GM12801 (cell line): ENCODE results near the gene ARHGDIB.

Experiments used
- CTCF ChIP-seq: IDR thresholded peaks from one replicate; pipeline ENCODE4 v1.5.1; 2011; ENCODE audit warnings: control low read depth; ENCODE audit not compliant: insufficient read length; ENCODE audit errors: extremely low read depth

The ARHGDIB gene

GRCh38 chr12:14948672-14949071 lies 12.7 kb downstream of the ARHGDIB start:
- no peak for TF ChIP-seq CTCF

DNA sequence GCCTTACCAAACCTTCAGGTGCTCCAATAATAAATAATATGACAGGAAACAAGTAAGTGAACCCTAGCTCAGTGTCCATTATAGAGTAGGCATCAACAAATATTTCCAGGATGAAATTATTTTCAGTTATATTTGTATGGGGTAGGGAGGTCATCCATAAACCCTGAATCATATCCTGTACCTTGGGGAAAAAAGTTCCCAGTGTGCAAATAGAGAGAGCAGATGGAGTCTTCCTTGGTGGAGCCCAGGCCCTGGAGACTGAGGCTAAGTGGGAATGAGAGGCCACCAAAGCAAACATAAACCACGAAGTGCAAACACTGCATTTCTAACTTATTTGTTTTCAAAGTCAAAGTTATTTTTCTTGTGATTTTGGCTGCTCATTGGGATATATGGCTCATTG lies 14.5 kb downstream of the ARHGDIB start:
- no peak for TF ChIP-seq CTCF

DNA sequence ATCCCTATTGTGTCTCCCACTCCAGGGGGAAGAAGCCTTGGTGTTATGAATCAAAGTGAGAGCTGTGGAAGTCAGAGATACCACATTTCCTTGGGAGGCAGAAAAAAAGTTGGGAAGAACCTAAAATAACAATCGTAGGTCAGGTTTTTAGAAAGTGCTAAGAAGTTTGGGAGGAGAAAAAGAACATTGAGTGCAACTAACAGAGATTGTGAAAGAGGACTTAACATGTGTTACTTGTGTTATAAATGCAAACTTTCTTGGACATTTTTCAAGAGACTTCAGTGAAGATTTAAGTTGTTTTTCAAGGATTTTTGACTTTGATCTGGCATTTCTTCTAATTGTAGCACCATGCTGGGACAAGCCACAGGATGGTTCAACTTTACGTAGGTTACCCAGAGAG lies 15.2 kb downstream of the ARHGDIB start:
- no peak for TF ChIP-seq CTCF

- no peak for TF ChIP-seq CTCF
Observed at GRCh38 chr12:14942196-14942931, 19.0 kb downstream of the ARHGDIB start.

- no peak for TF ChIP-seq CTCF
Observed at GRCh38 chr12:14941369-14941768, 20.0 kb downstream of the ARHGDIB start.

GRCh38 chr12:14938301-14938700 lies 23.1 kb downstream of the ARHGDIB start, which contains the start of gene ERP27:
Gene ERP27, minus strand, starts transcription at chr12:14938537. Its CDS starts 29 bp downstream, at chr12:14938508.
- TF ChIP-seq CTCF, result no peak

DNA sequence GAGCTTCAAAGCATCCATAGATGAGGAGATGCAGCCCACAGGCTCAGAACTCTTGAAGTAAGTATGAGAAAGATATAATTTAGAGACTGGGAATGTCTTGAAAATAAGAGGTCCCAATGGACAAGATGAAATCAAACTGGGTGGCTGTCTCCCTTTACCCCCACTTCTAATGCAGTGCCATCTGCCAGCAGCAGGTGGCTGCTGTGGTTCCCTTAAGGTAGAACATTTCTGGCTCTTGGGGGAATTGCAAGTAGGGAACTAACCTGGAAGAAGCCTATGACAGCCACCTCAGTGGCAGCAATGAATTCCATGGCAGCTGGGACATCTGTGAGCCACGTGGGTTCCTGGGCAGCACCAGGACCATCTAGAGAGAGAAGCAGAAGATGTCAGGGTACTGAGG lies 23.7 kb downstream of the ARHGDIB start:
- no peak for TF ChIP-seq CTCF

DNA sequence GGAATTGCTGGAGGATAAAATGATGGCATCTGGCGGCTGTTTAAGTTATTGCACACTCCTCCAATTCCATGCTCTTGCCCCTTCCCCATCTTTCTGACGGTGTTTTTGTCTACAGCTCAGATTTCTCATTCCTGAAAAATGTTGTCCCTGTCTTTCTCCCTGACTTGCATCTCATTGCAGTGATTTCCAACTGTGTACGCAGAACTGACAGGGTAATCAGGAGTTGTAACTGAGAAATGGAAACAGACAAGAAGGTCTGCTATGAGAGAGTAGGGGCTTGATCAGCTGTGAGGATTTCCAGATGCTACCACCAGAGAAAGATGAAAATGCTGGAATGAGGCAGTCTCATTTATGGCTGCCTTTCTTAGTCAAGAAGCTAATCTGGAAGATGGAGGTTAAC lies 24.4 kb downstream of the ARHGDIB start:
- TF ChIP-seq CTCF, result no peak
